ENCODE measurements around the gene LRRC59. TPM values are rescaled to one million over a fixed set of nuclear protein-coding genes. Genes with fewer than 3 reads are reported as not detected.

The LRRC59 gene
- total and polyA plus RNA-seq, 5 experiments from 2014 or later, result 12.8 to 27.7 (median 14.1) TPM

DNA sequence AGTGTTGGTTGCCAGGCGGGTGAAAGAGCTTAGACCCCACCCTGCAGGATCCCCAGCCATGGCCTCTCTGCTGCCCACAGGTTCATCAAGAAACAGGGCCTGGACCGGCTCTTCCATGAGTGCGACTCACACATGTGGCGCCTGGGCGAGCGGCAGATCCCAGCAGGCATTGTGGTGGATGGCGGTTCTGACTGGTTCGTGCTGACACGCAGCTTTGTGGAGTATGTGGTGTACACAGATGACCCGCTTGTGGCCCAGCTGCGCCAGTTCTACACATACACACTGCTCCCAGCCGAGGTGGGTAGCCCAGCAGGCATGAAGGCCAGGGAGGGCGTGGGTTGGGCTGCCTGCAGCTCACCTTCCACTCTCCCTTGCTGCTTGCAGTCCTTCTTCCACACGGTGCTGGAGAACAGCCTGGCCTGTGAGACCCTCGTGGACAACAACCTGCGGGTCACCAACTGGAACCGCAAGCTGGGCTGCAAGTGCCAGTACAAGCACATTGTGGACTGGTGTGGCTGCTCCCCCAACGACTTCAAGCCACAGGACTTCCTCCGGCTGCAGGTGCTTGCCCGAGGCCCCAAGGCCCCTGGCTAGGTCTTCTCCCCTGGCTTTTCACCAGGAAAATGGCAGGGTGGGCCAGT is 41.5 kb downstream of the LRRC59 start:
- POLR2A ChIA-PET, result interaction anchor here (0.9 to 1.1 kb wide), 2 partner anchors 10 to 11 kb away, joined by 3 to 5 read pairs; partner anchors contain the start of gene XYLT2
- Mint-ChIP-seq H3K27ac (no peak overlapping the region), H3K36me3 (peaks cover 0 to 49% (median 0%) of the 10 kb centered on the region in 3 donors), H3K9me3 (no peaks in the 10 kb centered on the region), H3K4me1 (peaks cover 0 to 35% (median 12%) of the 10 kb centered on the region in 4 donors), H3K4me3 (no peak overlapping the region), H3K27me3 (no peaks in the 10 kb centered on the region)
- no peak for ATAC-seq
- no peak for DNase-seq

DNA sequence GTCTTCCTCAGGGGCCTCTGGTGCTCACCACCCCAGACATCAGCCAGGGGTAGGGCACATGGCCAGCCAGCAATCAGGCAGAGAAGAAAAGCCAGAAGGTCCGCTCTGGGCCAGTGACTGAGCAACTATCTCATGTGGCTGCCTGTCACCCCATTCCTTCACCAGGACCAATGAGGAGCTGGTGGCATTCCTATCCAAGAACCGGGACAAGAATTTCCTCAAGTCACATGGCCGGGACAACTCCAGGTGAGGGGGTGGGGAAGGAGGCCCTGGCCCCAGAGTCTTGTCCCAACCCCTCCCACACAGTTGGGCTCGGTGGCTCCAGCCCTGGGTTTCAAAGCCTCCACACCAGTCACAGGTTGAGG is 42.0 kb downstream of the LRRC59 start:
- ATAC-seq (no peak), DNase-seq (no peak)
- Mint-ChIP-seq H3K4me3 (no peak overlapping the region), H3K4me1 (peaks cover 0 to 36% (median 15%) of the 10 kb centered on the region in 4 donors), H3K36me3 (peaks cover 0 to 49% (median 0%) of the 10 kb centered on the region in 3 donors), H3K27me3 (no peaks in the 10 kb centered on the region), H3K27ac (peak overlapping the region in 1 of 10 donors; percentile 12), H3K9me3 (no peaks in the 10 kb centered on the region)
- POLR2A ChIA-PET, result interaction anchor here (0.9 to 1.1 kb wide), 2 partner anchors 9 to 12 kb away, joined by 3 to 5 read pairs; partner anchors contain the start of gene XYLT2

DNA sequence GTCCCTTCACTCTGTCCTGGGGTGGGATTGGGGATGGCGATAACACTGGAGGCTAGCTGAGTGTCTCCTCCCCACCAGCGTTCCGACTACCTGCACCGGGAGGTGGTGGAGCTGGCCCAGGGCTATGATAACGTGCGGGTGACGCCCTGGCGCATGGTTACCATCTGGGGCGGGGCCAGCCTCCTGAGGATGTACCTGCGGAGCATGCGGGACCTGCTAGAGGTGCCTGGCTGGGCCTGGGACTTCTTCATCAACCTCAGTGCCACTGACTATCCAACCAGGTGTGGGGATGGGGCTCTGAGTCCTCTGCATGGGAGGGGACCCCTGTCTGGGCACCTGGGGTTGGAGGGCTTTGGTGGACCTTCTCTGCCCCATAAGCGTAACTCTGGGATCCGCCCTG is 42.5 kb downstream of the LRRC59 start:
- no peak for DNase-seq
- Mint-ChIP-seq H3K9me3 (no peaks in the 10 kb centered on the region), H3K4me1 (peaks cover 0 to 32% (median 15%) of the 10 kb centered on the region in 4 donors), H3K27me3 (no peaks in the 10 kb centered on the region), H3K36me3 (peaks cover 0 to 49% (median 0%) of the 10 kb centered on the region in 3 donors), H3K27ac (peak overlapping the region in 2 of 10 donors; percentile 12 to 65), H3K4me3 (no peak overlapping the region)
- POLR2A ChIA-PET, result no interaction called here
- ATAC-seq, result no peak

DNA sequence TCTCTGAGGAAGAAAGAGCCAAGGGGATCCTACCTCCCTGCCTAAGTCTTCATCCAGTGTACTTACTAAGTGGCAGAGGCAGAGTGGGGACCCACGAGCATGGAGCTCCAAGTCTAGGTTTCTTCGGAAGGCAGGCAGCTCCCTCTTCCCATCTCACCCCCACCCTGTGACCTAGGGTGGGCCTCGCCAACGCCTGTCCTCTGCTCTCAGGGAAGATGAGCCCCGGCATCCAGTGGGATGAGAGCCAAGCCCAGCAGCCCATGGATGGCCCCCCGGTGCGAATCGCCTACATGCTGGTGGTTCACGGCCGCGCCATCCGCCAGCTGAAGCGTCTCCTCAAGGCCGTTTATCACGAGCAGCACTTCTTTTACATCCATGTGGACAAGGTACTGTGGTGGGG is 43.1 kb downstream of the LRRC59 start:
- ATAC-seq (no peak), DNase-seq (no peak)
- no peaks in the 10 kb centered on the region for H3K27me3 Mint-ChIP-seq
- H3K27ac Mint-ChIP-seq, result no peak overlapping the region
- H3K4me1 Mint-ChIP-seq, result peaks cover 0 to 34% (median 16%) of the 10 kb centered on the region in 4 donors
- no peaks in the 10 kb centered on the region for H3K9me3 Mint-ChIP-seq
- peaks cover 0 to 47% (median 0%) of the 10 kb centered on the region in 3 donors for H3K36me3 Mint-ChIP-seq
- POLR2A ChIA-PET, result interaction anchor here (0.6 kb wide), 1 partner anchor 9 kb away, joined by 4 read pairs; no protein-coding TSS in a partner anchor
- H3K4me3 Mint-ChIP-seq, result no peak overlapping the region

- Mint-ChIP-seq H3K4me3 (no peak overlapping the region), H3K27me3 (no peaks in the 10 kb centered on the region), H3K36me3 (peaks cover 0 to 43% (median 0%) of the 10 kb centered on the region in 3 donors), H3K27ac (peak overlapping the region in 1 of 10 donors; percentile 75), H3K4me1 (peaks cover 2 to 34% (median 20%) of the 10 kb centered on the region in 4 donors), H3K9me3 (no peaks in the 10 kb centered on the region)
- ATAC-seq (no peak), DNase-seq (no peak)
- POLR2A ChIA-PET, result interaction anchor here (0.6 kb wide), 1 partner anchor 9 kb away, joined by 4 read pairs; no protein-coding TSS in a partner anchor
Measured at GRCh38 chr17:50353600-50354195, 43.6 kb downstream of the LRRC59 start.

DNA sequence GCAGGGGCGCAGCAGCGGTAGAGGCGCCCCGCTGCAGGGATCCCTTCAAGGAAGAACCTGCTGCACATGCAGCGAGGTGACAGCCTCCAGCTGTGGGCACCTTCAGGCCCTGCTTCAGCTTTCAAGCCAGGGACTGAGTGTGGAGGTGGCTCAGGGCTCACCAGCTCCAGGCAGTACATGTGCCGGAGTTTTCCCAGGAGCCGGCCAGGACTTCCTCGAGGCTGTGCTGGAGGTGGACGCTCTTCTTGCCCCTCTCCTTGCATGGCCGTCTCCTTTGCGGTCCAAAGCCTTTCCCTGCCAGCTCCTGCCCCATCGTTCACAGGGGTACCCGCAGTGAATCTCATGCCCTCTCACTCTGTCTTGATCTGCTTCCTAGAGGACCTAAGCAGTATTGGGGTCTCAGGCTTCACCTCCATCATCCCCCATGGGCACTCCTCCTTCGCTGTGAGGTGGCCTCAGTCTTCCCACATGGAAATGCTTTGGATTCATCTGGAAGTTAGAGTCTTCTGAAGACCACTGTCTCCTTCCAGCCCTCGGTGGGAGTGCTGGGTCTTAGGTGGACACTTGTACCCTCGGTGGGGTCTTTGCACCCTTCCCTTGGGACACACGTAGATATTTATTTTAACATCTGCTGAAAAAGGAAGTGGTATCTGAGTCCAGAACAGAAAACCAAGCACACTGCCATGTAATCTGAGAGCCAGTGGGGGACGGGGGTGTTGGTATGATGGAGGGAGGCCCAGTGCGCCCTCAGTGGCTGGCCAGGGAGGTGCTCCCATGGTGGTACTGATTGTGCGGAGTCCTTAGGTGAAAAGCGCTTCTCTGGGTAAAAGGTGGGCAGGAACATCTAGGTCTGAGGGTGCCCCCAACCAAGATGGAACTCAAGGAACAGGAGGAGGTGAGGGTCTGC is 44.4 kb downstream of the LRRC59 start:
- Mint-ChIP-seq H3K9me3 (no peaks in the 10 kb centered on the region), H3K36me3 (peaks cover 0 to 37% (median 0%) of the 10 kb centered on the region in 3 donors), H3K27me3 (no peaks in the 10 kb centered on the region), H3K4me3 (no peak overlapping the region), H3K27ac (peak overlapping the region in 4 of 10 donors; percentile 9 to 75 (median 44)), H3K4me1 (peaks cover 8 to 40% (median 27%) of the 10 kb centered on the region in 4 donors)
- ATAC-seq (no peak), DNase-seq (no peak)
- POLR2A ChIA-PET, result interaction anchor here (0.8 kb wide), 1 partner anchor 16 kb away, joined by 3 read pairs; no protein-coding TSS in a partner anchor

DNA sequence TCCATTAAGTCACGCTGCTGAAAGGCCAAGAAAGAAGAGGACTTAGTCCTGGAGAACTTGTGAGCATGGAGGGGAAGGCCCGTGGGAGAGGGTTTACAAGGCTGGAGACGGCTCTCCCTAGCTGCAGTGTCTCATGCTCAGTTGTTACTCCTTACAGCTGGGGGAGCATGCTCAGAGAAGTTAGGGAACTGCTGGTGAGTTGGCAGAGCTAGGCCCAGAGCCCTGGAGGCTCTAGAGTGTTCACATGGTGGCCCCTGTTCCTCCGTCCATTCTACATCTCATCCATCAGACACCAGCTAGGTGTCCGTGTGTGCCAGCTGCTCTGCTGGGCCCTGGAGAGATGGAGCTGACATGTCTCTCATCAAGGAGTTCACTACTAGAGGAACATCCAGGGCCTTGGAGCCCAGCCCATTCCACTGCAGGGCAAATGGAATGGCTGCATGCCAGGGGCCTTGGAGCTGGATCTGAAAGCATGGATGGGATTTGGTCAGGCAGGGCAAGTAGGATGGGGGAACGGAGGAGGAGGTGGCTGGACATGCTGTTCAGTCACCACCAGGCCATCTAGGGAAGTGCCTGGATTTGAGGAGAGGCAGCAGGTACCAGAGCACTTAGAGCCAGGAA is 45.1 kb downstream of the LRRC59 start:
- Mint-ChIP-seq H3K9me3 (no peaks in the 10 kb centered on the region), H3K4me1 (peaks cover 16 to 48% (median 32%) of the 10 kb centered on the region in 4 donors), H3K36me3 (peaks cover 0 to 30% (median 0%) of the 10 kb centered on the region in 3 donors), H3K27ac (peak overlapping the region in 7 of 10 donors; percentile 27 to 69 (median 55)), H3K4me3 (no peak overlapping the region), H3K27me3 (no peaks in the 10 kb centered on the region)
- POLR2A ChIA-PET, result interaction anchor here (0.8 kb wide), 1 partner anchor 17 kb away, joined by 3 read pairs; no protein-coding TSS in a partner anchor
- no peak for DNase-seq
- no peak for ATAC-seq

DNA sequence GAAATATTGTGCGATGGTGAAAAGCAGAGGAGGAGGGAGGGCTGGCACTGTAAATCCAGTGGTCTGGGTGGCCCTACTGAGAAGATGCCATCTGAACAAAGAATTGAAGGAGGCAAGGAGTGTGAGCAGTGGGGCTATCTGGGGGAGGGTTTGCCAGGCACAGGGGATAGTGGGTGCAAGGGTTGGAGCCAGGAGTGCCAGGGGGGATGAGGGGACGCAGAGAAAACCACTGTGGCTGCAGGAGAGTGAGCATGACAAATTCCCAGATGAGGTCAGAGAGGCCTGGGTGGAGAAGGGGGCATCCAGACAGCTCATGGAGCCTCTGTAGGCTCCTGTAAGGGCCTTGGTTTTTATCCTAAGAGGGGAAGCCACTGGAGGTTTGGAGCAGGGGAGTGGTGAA is 46.6 kb downstream of the LRRC59 start:
- no peak for ATAC-seq
- Mint-ChIP-seq H3K36me3 (peaks cover 0 to 17% (median 0%) of the 10 kb centered on the region in 3 donors), H3K27ac (peak overlapping the region in 8 of 10 donors; percentile 8 to 85 (median 48)), H3K9me3 (no peaks in the 10 kb centered on the region), H3K4me3 (no peak overlapping the region), H3K4me1 (peaks cover 25 to 55% (median 38%) of the 10 kb centered on the region in 4 donors), H3K27me3 (no peaks in the 10 kb centered on the region)
- POLR2A ChIA-PET, result no interaction called here
- DNase-seq, result no peak

- ATAC-seq (no peak), DNase-seq (no peak)
- peak overlapping the region in 8 of 10 donors; percentile 20 to 91 (median 70) for H3K27ac Mint-ChIP-seq
- H3K27me3 Mint-ChIP-seq, result no peaks in the 10 kb centered on the region
- POLR2A ChIA-PET, result no interaction called here
- peaks cover 34 to 62% (median 42%) of the 10 kb centered on the region in 4 donors for H3K4me1 Mint-ChIP-seq
- peak overlapping the region in 5 of 10 donors; percentile 11 to 83 (median 43) for H3K4me3 Mint-ChIP-seq
- peaks cover 0 to 7% (median 0%) of the 10 kb centered on the region in 3 donors for H3K36me3 Mint-ChIP-seq
- H3K9me3 Mint-ChIP-seq, result no peaks in the 10 kb centered on the region
Measured at GRCh38 chr17:50349243-50349600, 48.1 kb downstream of the LRRC59 start.

- H3K27ac Mint-ChIP-seq, result peak overlapping the region; percentile 48 to 92 (median 73)
- peaks cover 0 to 5% (median 0%) of the 10 kb centered on the region in 3 donors for H3K36me3 Mint-ChIP-seq
- peaks cover 34 to 62% (median 42%) of the 10 kb centered on the region in 4 donors for H3K4me1 Mint-ChIP-seq
- no peaks in the 10 kb centered on the region for H3K9me3 Mint-ChIP-seq
- DNase-seq (no peak), ATAC-seq (no peak)
- peak overlapping the region in 8 of 10 donors; percentile 11 to 95 (median 87) for H3K4me3 Mint-ChIP-seq
- POLR2A ChIA-PET, result no interaction called here
- no peaks in the 10 kb centered on the region for H3K27me3 Mint-ChIP-seq
Measured at GRCh38 chr17:50348522-50349242, 48.6 kb downstream of the LRRC59 start.

DNA sequence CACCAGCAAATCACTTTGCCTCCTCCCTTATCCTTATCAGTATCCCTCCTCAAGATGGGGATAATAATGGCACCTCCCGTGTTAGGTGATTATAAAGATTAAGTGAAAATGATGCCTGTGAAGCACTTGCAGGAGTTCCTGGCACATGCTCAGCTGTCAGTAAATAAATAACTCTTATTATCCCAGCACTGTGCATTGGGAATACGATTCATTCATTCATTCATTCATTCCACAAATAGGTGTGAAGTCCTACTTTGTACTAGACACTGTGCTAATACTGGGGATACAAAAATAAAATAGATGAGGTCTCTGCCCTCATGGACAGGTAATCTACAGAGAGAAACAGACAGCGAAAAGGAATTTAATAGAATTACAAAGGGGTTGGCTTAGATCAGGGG is 49.4 kb downstream of the LRRC59 start:
- H3K9me3 Mint-ChIP-seq, result no peaks in the 10 kb centered on the region
- H3K27me3 Mint-ChIP-seq, result no peaks in the 10 kb centered on the region
- H3K4me3 Mint-ChIP-seq, result peak overlapping the region; percentile 81 to 95 (median 87)
- no peak for ATAC-seq
- POLR2A ChIA-PET, result no interaction called here
- no peak for DNase-seq
- peak overlapping the region; percentile 65 to 94 (median 84) for H3K27ac Mint-ChIP-seq
- H3K4me1 Mint-ChIP-seq, result peaks cover 34 to 58% (median 40%) of the 10 kb centered on the region in 4 donors
- no peaks in the 10 kb centered on the region for H3K36me3 Mint-ChIP-seq
